Hematopoietic multipotent progenitor cell treated with erythropoietin and hydrocortisone succinate and interleukin-3 and kit ligand, for 15 days (in vitro differentiated cells): ENCODE data around the gene PTPRM.

Experiments used
- DNase-seq: peaks from one replicate; pipeline ENCODE4 v3.0.0-alpha.2; 2015; ENCODE audit warnings: low spot score

The PTPRM gene

GRCh38 chr18:7807936-7808453 is 240.9 kb downstream of the PTPRM start:
- DNase-seq, result no peak

DNA sequence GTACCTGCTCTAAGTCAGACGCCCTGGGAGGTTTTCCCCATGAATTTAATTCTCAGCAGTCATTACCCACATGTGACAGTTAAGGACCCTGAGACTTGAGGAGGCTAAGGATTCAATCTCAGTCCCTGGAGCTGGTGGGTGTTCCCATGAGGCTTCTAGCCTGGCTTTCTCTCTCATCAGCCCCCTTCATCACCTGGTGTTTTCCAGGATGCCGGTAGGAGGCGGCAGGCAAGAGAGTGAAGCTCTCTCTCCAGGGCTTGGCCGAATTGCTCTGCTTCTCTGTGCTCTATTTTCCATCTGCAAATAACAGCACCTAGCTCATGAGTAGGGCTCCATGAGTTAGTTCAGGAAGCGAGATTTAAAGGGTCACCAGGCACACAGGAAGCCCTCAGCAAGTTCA is 241.9 kb downstream of the PTPRM start:
- no peak for DNase-seq

GRCh38 chr18:7809455-7809854 is 242.3 kb downstream of the PTPRM start:
- no peak for DNase-seq

DNA sequence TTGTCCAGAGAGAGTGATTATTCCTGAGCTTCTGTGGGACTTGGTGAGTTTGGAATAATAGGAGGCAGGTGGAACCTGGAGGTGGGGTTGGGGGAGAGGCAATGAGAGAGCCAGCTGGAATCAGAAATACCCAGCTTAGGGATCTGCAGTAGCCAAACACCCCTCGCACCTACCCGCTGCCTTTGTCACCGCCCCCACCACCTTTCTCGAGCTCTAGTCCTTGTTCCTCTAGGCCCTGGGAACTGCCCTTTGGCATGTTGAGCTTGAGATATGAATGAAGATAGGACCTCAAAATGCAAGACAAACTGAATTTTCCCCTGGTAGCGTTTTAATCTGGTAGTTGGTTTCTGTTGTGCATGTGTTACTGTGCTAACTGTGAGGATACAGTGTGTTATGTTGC is 242.9 kb downstream of the PTPRM start:
- DNase-seq, result no peak

DNA sequence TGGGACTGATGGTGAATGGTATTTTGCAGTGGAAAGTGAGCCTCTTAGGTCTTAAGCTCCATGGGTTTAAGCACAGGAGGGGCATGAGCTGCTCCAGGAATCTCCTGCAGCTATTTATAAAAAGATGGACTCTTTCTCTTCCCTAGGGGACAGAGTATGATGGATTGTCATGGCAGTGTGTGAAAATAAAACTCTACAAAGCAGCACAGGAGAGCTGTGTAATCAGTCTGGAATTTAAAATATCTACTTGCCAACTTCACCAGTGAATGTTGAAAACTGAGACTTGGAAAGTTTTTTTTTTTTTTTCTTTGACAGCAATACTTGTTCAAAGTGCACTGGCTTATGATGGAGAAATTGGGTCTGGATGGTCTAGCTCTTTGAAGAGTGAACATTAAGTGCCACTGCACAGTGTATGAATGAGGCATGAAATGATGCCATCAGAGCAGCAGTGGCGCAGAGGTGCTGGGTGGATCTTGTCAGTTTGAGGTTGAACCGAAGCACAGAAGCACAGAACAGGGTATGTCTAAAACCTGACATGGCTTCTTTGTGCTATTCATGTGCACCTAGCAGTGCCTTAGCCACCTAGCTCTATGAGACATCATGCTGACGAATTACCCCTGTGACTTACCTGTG is 245.4 kb downstream of the PTPRM start:
- DNase-seq, result no peak

DNA sequence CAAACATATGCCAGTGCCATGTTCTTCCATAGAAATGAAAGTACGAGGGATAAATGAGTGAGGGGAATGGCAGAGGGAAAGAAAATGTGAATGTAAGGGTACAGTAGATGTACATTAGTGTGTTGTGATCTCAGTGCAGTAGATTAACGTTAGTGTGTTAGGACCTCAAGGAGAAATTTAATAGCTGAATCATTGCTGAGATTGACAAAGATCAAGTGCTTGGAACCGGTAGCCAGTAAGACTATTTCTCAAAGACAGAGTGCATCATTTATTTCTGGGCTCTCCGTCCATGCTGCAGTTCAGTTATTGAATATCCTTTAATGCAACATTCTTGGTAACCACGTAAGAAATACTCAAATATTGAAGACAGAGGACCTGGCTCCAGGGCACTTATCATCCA is 246.0 kb downstream of the PTPRM start:
- DNase-seq, result no peak

DNA sequence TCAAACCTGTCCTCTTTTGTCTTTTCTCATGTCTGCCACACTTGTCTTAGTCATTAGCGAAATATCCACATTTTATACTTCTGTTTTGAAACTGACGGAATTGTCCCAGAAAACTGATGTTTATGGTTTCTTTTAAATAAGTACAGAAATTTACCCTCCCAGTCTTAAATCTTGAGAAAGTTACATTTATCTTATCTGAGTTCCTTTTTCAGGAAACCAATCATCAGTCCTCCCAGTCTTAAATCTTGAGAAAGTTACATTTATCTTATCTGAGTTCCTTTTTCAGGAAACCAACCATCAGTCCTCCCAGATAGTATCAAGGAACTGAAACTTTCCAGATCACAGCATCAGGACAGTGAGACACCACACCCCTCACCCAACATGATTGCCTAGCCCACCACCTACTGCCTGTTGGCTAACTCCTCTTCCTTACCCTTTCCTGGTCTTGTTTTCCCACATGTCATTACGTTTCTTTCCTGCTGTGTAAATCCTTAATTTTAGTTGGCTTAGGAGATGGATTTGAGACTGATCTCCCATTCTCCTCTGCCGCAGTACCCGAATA is 247.7 kb downstream of the PTPRM start:
- DNase-seq, result no peak

DNA sequence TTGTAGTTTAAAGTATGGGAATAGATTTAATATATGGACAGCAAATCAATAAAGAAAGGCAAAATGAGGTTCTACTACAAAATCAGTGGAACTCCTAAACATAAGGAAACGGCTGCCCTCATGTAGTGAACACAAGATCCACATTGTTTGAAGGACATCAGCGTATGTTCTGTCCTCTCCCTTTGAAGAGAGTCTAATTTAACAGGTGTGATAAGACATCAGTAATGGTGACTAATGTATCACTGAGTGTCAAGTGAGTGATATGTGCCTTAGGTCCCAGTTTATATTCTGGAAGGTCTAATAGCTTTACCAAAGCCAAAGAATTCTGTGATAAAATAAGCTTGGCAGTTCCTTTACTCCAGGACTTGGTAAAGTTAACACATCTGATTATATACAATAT is 248.7 kb downstream of the PTPRM start:
- no peak for DNase-seq

DNA sequence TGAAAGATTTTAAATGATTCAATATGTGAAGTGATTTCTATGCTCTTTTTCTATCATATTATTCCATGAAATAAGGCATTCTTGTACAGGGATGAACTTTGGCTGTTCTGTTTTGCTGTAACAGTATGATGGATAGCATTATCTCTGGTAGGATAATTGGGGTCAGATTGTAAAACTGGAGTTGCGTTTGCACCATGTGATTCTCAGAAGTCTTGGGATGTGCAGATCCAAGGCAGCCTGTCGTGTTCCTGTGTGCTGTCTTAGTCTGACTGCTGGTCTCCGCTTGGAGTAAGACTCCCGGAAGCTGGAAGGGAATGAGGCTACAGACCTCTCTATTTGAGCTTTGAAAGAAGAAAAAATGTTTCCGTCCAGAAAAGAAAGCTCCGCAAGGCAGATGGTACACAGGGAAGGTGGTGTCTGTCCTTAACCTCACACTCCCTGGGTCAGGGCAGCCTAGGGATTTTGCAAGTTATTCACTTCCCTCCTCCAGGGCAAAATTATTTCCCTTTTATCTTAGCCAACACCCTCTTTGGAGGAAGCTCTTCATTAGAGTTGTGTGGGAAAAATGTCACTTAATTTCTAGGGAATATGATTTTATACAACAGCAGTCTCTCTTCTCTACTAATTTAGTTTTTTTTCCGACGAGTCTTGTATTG is 250.6 kb downstream of the PTPRM start:
- DNase-seq, result no peak

- DNase-seq, result no peak
Observed at GRCh38 chr18:7821784-7822183, 254.7 kb downstream of the PTPRM start.

DNA sequence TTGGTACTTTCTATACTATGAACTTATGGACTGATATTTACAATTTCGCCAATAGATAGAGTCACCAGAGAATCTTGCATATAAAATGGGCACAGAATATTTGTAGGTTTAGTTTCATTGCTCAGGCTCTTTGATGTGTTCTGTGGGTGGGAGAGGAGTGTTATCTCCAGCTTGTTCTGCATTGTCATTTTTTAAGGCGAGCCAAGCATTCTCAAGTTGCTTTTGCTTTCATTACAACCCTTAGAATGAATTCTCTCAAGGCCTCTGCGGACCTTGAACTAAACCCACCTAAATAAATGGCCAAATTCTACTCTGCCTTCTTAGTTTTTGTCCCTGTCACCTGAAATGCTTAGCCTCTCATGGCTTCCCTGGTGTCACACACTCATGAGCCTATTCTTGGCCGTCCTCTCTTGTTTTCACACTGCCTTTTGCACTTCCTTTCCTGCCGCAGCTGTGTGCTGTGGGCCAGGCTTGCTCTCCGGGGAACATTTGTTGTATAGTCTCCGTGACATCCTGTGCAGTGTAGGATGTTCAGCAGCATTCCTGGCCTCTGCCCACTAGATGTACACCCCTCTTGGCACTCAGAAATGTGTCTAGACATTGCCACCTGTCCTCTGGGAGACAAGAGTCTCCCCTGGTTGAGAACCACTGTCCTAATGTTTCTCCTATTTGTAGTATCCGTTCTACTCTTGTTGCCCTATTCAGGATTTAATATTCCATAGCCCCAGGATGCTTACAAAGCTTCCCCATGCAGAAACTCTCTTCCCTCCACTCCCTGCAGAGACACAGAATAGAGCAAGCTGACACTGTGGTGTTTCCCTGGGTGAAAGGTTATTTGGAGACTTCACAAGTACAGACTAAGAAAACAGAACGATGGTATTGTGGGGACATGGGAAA is 255.6 kb downstream of the PTPRM start:
- no peak for DNase-seq

GRCh38 chr18:7824970-7825369 is 257.9 kb downstream of the PTPRM start:
- DNase-seq, result no peak

GRCh38 chr18:7830468-7830867 is 263.4 kb downstream of the PTPRM start:
- DNase-seq, result no peak

DNA sequence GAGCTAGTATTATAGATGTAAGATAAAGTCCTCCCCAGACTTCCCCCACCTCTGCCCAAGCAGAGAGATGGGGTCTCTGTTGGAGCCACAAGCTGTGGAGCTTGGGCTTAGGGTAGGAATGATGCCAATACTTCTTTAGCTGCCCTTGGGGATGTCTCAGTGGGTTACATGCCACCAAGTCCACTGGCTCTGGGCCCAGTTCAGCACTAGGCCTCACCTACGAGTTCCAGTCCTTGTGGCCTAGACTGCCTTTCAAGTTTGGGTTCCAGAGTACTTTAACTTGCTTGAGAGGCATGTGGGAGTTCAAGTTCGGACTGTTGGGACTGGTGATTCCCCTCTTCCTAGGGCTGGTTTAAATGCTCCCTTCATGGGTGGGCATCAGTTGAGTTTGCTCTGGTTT is 272.4 kb downstream of the PTPRM start:
- DNase-seq, result no peak

- no peak for DNase-seq
Observed at GRCh38 chr18:7840411-7840810, 273.3 kb downstream of the PTPRM start.

DNA sequence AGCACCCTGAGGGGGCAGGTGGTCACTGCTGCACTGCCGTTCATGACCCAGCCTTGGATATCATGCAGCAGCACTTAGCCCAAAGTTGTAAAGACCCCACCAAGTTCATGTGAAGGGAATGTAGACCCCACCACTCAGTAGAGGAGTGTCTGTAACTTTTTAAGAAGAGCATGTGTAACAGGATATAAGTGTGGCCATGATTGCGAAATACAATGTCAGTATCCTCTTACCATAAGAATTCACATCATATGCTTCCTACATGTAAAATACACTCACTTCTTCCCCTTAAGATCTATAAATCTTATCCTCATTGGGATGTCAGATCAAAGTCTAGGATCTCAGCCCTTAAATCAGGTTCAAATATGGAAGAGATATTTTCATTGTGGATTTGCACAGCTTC is 276.9 kb downstream of the PTPRM start:
- no peak for DNase-seq

DNA sequence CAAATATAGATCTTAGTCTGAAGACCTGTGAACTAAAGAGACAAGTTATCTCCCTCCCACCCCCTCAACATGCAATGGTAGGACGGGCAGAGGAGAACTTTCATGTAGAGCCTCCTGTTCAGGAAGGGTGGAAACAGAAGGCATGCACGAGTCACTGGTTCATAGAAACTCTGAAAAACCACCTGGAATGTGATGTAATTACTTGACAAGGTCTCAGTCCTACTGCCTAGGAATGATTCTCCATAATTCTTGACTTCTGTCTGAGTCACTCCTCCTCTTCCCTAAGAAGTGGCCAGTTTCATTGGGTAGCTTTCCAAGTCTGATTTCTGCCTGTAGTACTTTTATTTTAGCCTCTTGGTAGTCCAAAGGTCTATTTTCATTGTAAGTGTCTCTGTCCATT is 277.3 kb downstream of the PTPRM start:
- DNase-seq, result no peak

- DNase-seq, result no peak
Observed at GRCh38 chr18:7846335-7846734, 279.2 kb downstream of the PTPRM start.

DNA sequence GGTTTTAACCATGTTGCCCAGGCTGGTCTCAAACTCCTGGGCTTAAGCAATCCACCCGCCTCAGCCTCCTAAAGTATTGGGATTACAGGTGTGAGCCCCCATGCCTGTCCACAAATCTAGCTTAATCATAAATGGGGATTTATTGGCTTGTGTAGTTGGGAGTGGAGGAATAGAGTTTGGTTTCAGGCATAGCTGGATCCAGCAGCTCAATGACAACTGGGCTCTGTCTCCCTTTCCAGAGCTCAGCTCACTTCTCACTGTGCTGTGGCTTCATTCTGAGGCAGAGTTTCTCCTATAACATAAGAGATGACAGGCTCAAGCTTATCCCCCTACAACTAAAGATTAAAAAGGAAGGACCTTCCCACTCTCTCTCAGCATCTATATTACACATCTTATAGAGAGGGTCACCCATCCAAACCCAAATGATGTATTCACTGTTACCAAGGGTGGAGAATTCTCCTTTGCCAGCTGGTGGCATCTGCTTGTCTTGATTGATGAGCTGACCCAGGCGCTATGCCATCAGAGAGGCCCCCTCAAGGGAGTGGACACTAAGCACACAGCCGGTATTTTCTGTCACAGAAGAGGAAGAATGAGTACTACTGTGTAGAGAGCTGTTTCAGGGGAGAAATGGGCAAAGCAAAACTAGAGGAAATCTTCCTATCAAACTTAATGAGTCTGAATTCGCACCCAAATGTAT is 280.4 kb downstream of the PTPRM start:
- DNase-seq, result no peak

DNA sequence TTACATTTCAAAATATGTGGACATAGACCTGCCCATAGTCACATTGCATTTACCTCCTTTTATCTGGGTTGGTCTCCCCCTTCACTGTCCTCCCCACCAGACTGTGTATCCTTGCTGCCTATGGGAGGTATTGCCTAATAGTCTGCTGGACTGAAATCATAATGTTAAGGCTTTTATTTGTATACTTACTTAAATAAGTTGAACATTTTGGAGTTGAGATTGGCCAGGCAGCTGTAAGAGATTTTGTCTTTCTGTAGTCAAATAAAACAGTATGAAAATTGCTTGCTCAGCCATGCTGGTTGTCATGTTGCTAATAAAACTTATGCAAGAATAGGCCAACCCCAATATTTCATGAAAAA is 280.9 kb downstream of the PTPRM start:
- DNase-seq, result no peak

DNA sequence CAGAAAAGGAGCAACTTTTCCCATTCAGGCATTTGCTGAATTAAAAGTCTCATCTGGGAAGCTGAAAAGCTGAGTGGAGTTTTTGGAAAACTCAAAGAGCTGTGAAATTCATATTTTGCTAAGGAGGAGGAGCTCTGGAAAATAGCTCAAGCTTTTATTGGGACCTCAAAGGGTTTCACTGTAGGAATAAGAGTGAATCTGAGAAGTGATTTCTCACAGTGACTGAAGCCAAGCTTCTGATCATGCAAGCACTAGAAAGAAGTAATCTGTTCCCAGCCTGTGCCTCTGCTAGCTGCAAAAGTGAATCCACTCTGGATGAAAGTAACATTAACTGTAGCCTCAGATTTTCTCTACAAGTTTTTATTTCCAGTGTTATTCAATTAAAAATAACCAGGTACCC is 283.3 kb downstream of the PTPRM start:
- no peak for DNase-seq

DNA sequence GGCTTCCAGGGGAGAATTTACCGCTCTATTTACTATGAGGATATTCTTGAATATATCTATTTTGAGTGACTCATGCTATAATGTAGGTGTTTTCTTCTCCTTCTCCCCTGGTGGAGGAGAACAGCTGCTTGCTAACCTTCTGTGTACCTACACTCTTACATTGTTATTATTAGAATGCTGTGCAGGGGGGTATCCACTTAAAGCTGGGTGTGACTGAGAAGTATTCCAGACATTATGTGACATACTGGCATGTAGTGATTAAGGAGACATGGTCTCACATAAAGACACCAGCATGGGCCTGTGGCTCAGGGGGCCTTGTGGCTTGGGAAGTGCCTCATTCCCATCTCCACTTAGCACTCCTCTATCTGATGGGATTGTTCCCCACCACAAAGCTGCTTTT is 287.9 kb downstream of the PTPRM start:
- no peak for DNase-seq
